ENCODE results near the gene POLH. TPM values are rescaled to one million over a fixed set of nuclear protein-coding genes. Genes with fewer than 3 reads are reported as not detected.
"Not testable (repeated sequence)": the region's sequence is repeated elsewhere in the genome, so short reads cannot be mapped to it uniquely, and the experiment has no call there.

POLH gene
- total RNA-seq, 3 donors from 2014 or later = 15.7 to 22.8 (median 18.8) TPM

GRCh38 chr6:43579171-43579570 lies 3.2 kb downstream of the POLH start:
- H3K4me1 Mint-ChIP-seq (ENCODE audit: low read depth) = peaks cover 34% of the 10 kb centered on the region
- DNase-seq (no peak), ATAC-seq (no peak)
- no peaks in the 10 kb centered on the region for H3K9me3 Mint-ChIP-seq
- H3K36me3 Mint-ChIP-seq (ENCODE audit: insufficient read depth) = peaks cover 14% of the 10 kb centered on the region
- H3K27me3 Mint-ChIP-seq (ENCODE audit: low read depth) = no peaks in the 10 kb centered on the region
- no peak overlapping the region for H3K4me3 Mint-ChIP-seq

GRCh38 chr6:43582911-43583310 lies 6.9 kb downstream of the POLH start:
- no peak overlapping the region for H3K4me3 Mint-ChIP-seq
- ATAC-seq (no peak), DNase-seq (no peak)
- peaks cover 37% of the 10 kb centered on the region for H3K4me1 Mint-ChIP-seq (ENCODE audit: low read depth)
- no peaks in the 10 kb centered on the region for H3K9me3 Mint-ChIP-seq
- H3K27me3 Mint-ChIP-seq (ENCODE audit: low read depth) = no peaks in the 10 kb centered on the region
- H3K36me3 Mint-ChIP-seq (ENCODE audit: insufficient read depth) = peaks cover 36% of the 10 kb centered on the region

- Mint-ChIP-seq H3K36me3 (ENCODE audit: insufficient read depth) (peaks cover 37% of the 10 kb centered on the region), H3K4me1 (ENCODE audit: low read depth) (peaks cover 23% of the 10 kb centered on the region), H3K9me3 (no peaks in the 10 kb centered on the region), H3K27me3 (ENCODE audit: low read depth) (no peaks in the 10 kb centered on the region), H3K4me3 (no peak overlapping the region)
- no peak for DNase-seq
- peak in 1 of 2 donors; percentile 28 for ATAC-seq
Observed at GRCh38 chr6:43584892-43585570, 9.0 kb downstream of the POLH start.

GRCh38 chr6:43588194-43588593 lies 12.2 kb downstream of the POLH start:
- Mint-ChIP-seq H3K27me3 (ENCODE audit: low read depth) (no peaks in the 10 kb centered on the region), H3K4me3 (no peak overlapping the region), H3K4me1 (ENCODE audit: low read depth) (peaks cover 26% of the 10 kb centered on the region), H3K9me3 (no peaks in the 10 kb centered on the region), H3K36me3 (ENCODE audit: insufficient read depth) (peaks cover 39% of the 10 kb centered on the region)
- DNase-seq (no peak), ATAC-seq (no peak)

- H3K4me1 Mint-ChIP-seq (ENCODE audit: low read depth) = peaks cover 14% of the 10 kb centered on the region
- H3K27me3 Mint-ChIP-seq (ENCODE audit: low read depth); DNase-seq; ATAC-seq; H3K9me3 Mint-ChIP-seq; H3K4me3 Mint-ChIP-seq: not testable (repeated sequence)
- peaks cover 28% of the 10 kb centered on the region for H3K36me3 Mint-ChIP-seq (ENCODE audit: insufficient read depth)
Observed at GRCh38 chr6:43589564-43589963, 13.6 kb downstream of the POLH start.

GRCh38 chr6:43593938-43594337 lies 18.0 kb downstream of the POLH start:
- H3K9me3 Mint-ChIP-seq = no peaks in the 10 kb centered on the region
- no peak for DNase-seq
- ATAC-seq = no peak
- H3K4me1 Mint-ChIP-seq (ENCODE audit: low read depth) = peaks cover 3% of the 10 kb centered on the region
- H3K27me3 Mint-ChIP-seq (ENCODE audit: low read depth) = no peaks in the 10 kb centered on the region
- H3K4me3 Mint-ChIP-seq = no peak overlapping the region
- peaks cover 13% of the 10 kb centered on the region for H3K36me3 Mint-ChIP-seq (ENCODE audit: insufficient read depth)

GRCh38 chr6:43600595-43600994 lies 24.6 kb downstream of the POLH start:
- no peaks in the 10 kb centered on the region for H3K9me3 Mint-ChIP-seq
- H3K27me3 Mint-ChIP-seq (ENCODE audit: low read depth) = no peaks in the 10 kb centered on the region
- no peak overlapping the region for H3K4me3 Mint-ChIP-seq
- H3K4me1 Mint-ChIP-seq (ENCODE audit: low read depth) = no peaks in the 10 kb centered on the region
- ATAC-seq (no peak), DNase-seq (no peak)
- peaks cover 22% of the 10 kb centered on the region for H3K36me3 Mint-ChIP-seq (ENCODE audit: insufficient read depth)

GRCh38 chr6:43604174-43604573 lies 28.2 kb downstream of the POLH start:
- Mint-ChIP-seq H3K4me3 (no peak overlapping the region), H3K36me3 (ENCODE audit: insufficient read depth) (peaks cover 23% of the 10 kb centered on the region), H3K9me3 (no peaks in the 10 kb centered on the region), H3K4me1 (ENCODE audit: low read depth) (peaks cover 2% of the 10 kb centered on the region), H3K27me3 (ENCODE audit: low read depth) (no peaks in the 10 kb centered on the region)
- ATAC-seq (no peak), DNase-seq (no peak)

GRCh38 chr6:43606019-43606418 lies 30.0 kb downstream of the POLH start:
- H3K27me3 Mint-ChIP-seq (ENCODE audit: low read depth) = no peaks in the 10 kb centered on the region
- peaks cover 24% of the 10 kb centered on the region for H3K36me3 Mint-ChIP-seq (ENCODE audit: insufficient read depth)
- no peak for DNase-seq
- no peak for ATAC-seq
- no peak overlapping the region for H3K4me3 Mint-ChIP-seq
- H3K4me1 Mint-ChIP-seq (ENCODE audit: low read depth) = peaks cover 2% of the 10 kb centered on the region
- H3K9me3 Mint-ChIP-seq = no peaks in the 10 kb centered on the region

- peaks cover 19% of the 10 kb centered on the region for H3K36me3 Mint-ChIP-seq (ENCODE audit: insufficient read depth)
- H3K4me3 Mint-ChIP-seq = no peak overlapping the region
- ATAC-seq = no peak
- H3K27me3 Mint-ChIP-seq (ENCODE audit: low read depth) = no peaks in the 10 kb centered on the region
- peaks cover 2% of the 10 kb centered on the region for H3K4me1 Mint-ChIP-seq (ENCODE audit: low read depth)
- no peaks in the 10 kb centered on the region for H3K9me3 Mint-ChIP-seq
- DNase-seq = peak; percentile 46
Observed at GRCh38 chr6:43608310-43608763, 32.4 kb downstream of the POLH start.

GRCh38 chr6:43608807-43609206 lies 32.8 kb downstream of the POLH start:
- ATAC-seq (no peak), DNase-seq (no peak)
- no peak overlapping the region for H3K4me3 Mint-ChIP-seq
- H3K4me1 Mint-ChIP-seq (ENCODE audit: low read depth) = peaks cover 2% of the 10 kb centered on the region
- peaks cover 23% of the 10 kb centered on the region for H3K36me3 Mint-ChIP-seq (ENCODE audit: insufficient read depth)
- no peaks in the 10 kb centered on the region for H3K9me3 Mint-ChIP-seq
- H3K27me3 Mint-ChIP-seq (ENCODE audit: low read depth) = no peaks in the 10 kb centered on the region

- ATAC-seq (no peak), DNase-seq (no peak)
- peaks cover 2% of the 10 kb centered on the region for H3K4me1 Mint-ChIP-seq (ENCODE audit: low read depth)
- H3K36me3 Mint-ChIP-seq (ENCODE audit: insufficient read depth) = peaks cover 20% of the 10 kb centered on the region
- no peaks in the 10 kb centered on the region for H3K27me3 Mint-ChIP-seq (ENCODE audit: low read depth)
- H3K9me3 Mint-ChIP-seq = no peaks in the 10 kb centered on the region
- no peak overlapping the region for H3K4me3 Mint-ChIP-seq
Observed at GRCh38 chr6:43609402-43609801, 33.4 kb downstream of the POLH start.

GRCh38 chr6:43610431-43610830 lies 34.4 kb downstream of the POLH start:
- H3K27me3 Mint-ChIP-seq (ENCODE audit: low read depth) = no peaks in the 10 kb centered on the region
- ATAC-seq (no peak), DNase-seq (no peak)

GRCh38 chr6:43613721-43614395 lies 37.9 kb downstream of the POLH start:
- H3K36me3 Mint-ChIP-seq (ENCODE audit: insufficient read depth) = peaks cover 12% of the 10 kb centered on the region
- no peak overlapping the region for H3K4me3 Mint-ChIP-seq
- DNase-seq (no peak), ATAC-seq (no peak)
- no peaks in the 10 kb centered on the region for H3K9me3 Mint-ChIP-seq
- H3K4me1 Mint-ChIP-seq (ENCODE audit: low read depth) = no peaks in the 10 kb centered on the region
- no peaks in the 10 kb centered on the region for H3K27me3 Mint-ChIP-seq (ENCODE audit: low read depth)

More at GRCh38 chr6:43610431-43610830, 34.4 kb downstream of the POLH start:
- Mint-ChIP-seq H3K4me3 (no peak overlapping the region), H3K36me3 (ENCODE audit: insufficient read depth) (peaks cover 17% of the 10 kb centered on the region), H3K4me1 (ENCODE audit: low read depth) (peaks cover 2% of the 10 kb centered on the region), H3K9me3 (no peaks in the 10 kb centered on the region)

- no peaks in the 10 kb centered on the region for H3K4me1 Mint-ChIP-seq (ENCODE audit: low read depth)
- DNase-seq = no peak
- ATAC-seq = no peak
- no peaks in the 10 kb centered on the region for H3K27me3 Mint-ChIP-seq (ENCODE audit: low read depth)
- peaks cover 12% of the 10 kb centered on the region for H3K36me3 Mint-ChIP-seq (ENCODE audit: insufficient read depth)
- no peak overlapping the region for H3K4me3 Mint-ChIP-seq
- no peaks in the 10 kb centered on the region for H3K9me3 Mint-ChIP-seq
Observed at GRCh38 chr6:43614396-43614730, 38.4 kb downstream of the POLH start.
